ENCODE results near the gene ITGB7.

The ITGB7 gene, protein sequence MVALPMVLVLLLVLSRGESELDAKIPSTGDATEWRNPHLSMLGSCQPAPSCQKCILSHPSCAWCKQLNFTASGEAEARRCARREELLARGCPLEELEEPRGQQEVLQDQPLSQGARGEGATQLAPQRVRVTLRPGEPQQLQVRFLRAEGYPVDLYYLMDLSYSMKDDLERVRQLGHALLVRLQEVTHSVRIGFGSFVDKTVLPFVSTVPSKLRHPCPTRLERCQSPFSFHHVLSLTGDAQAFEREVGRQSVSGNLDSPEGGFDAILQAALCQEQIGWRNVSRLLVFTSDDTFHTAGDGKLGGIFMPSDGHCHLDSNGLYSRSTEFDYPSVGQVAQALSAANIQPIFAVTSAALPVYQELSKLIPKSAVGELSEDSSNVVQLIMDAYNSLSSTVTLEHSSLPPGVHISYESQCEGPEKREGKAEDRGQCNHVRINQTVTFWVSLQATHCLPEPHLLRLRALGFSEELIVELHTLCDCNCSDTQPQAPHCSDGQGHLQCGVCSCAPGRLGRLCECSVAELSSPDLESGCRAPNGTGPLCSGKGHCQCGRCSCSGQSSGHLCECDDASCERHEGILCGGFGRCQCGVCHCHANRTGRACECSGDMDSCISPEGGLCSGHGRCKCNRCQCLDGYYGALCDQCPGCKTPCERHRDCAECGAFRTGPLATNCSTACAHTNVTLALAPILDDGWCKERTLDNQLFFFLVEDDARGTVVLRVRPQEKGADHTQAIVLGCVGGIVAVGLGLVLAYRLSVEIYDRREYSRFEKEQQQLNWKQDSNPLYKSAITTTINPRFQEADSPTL

GRCh38 chr12:53207042-53207441 lies at the start of gene ITGB7:
TSS of gene ITGB7 (minus strand) at chr12:53207251. CDS start at chr12:53200443, 6,808 bp downstream.
- H3K36me3 Mint-ChIP-seq (ENCODE audit: insufficient read depth): peaks cover 33% of the 10 kb centered on the region
- DNase-seq (ENCODE audit: low spot score in 2 of 2): peak in 1 of 2 donors; percentile 44

GRCh38 chr12:53255996-53256395 lies 48.9 kb upstream of the ITGB7 start:
- peaks cover 6% of the 10 kb centered on the region for H3K36me3 Mint-ChIP-seq (ENCODE audit: insufficient read depth)
- no peaks in the 10 kb centered on the region for H3K9me3 Mint-ChIP-seq
- DNase-seq (ENCODE audit: low spot score in 2 of 2) (no peak), ATAC-seq (replicated peaks; ENCODE audit: extremely low read depth, poor library complexity, severe bottlenecking) (no peak)
- no peak overlapping the region for H3K4me3 Mint-ChIP-seq
- H3K27me3 Mint-ChIP-seq: no peaks in the 10 kb centered on the region
- H3K4me1 Mint-ChIP-seq: peaks cover 22% of the 10 kb centered on the region
- peak overlapping the region; percentile 29 for H3K27ac Mint-ChIP-seq (ENCODE audit: low read depth)

More at GRCh38 chr12:53207042-53207441, at the start of gene ITGB7:
- peak within 1 kb of the TSS; percentile 92 for H3K27ac Mint-ChIP-seq (ENCODE audit: low read depth)
- no peaks in the 10 kb centered on the region for H3K27me3 Mint-ChIP-seq
- H3K9me3 Mint-ChIP-seq: no peaks in the 10 kb centered on the region
- H3K4me1 Mint-ChIP-seq: peaks cover 57% of the 10 kb centered on the region
- H3K4me3 Mint-ChIP-seq: peak within 1 kb of the TSS; percentile 78
- ATAC-seq (replicated peaks; ENCODE audit: extremely low read depth, poor library complexity, severe bottlenecking): peak; percentile 81

DNA sequence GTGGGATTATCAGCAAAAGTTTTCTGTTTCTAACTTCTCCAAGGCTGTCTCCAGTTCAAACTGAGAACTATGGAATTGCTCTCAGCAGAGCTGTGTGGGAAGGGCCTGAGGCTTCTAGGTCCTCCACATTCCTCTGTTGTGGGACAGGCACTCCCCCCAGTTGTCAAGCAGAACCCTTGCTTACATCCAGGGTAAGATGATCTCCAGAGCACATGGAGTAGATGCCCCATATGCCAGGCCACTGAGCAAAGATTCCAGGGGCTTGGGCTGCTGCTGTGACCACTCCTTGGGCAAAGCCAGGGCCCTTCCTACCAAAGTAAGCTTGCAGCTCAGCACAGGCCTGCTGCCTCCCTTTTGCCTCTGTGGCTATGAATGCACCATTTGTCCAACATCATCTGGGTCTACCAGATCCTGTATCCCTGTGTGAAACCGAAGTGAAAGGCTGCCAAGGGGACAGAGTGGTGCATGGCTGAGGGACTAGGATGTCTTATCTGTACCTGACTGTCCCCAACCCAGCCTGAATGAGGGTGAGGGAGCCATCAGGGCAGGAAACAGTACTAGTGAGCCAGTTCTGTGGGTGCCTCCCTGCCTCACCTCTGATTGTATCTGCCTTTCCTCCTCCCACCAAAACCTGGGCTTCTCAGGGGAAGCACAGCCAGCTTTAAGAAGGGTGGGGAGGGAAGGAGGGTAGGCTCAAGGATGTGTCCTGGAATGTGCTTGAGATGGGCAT lies 47.9 kb upstream of the ITGB7 start:
- Mint-ChIP-seq H3K27me3 (no peaks in the 10 kb centered on the region), H3K4me1 (peaks cover 24% of the 10 kb centered on the region), H3K4me3 (no peak overlapping the region), H3K36me3 (ENCODE audit: insufficient read depth) (peaks cover 6% of the 10 kb centered on the region), H3K9me3 (no peaks in the 10 kb centered on the region), H3K27ac (ENCODE audit: low read depth) (peak overlapping the region; percentile 29)
- DNase-seq (ENCODE audit: low spot score in 2 of 2): no peak
- no peak for ATAC-seq (replicated peaks; ENCODE audit: extremely low read depth, poor library complexity, severe bottlenecking)

DNA sequence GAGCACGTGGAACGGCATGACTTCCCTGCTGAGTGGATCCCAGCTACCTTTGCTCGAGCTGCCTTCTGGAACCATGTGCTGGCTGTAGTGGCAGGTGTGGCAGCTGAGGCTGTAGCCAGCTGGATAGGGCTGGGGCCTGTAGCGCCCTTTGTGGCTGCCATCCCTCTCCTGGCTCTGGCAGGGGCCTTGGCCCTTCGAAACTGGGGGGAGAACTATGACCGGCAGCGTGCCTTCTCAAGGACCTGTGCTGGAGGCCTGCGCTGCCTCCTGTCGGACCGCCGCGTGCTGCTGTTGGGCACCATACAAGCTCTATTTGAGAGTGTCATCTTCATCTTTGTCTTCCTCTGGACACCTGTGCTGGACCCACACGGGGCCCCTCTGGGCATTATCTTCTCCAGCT lies 46.2 kb upstream of the ITGB7 start:
- Mint-ChIP-seq H3K4me1 (peaks cover 24% of the 10 kb centered on the region), H3K27me3 (no peaks in the 10 kb centered on the region), H3K27ac (ENCODE audit: low read depth) (peak overlapping the region; percentile 87), H3K4me3 (peak overlapping the region; percentile 93), H3K36me3 (ENCODE audit: insufficient read depth) (peaks cover 6% of the 10 kb centered on the region), H3K9me3 (no peaks in the 10 kb centered on the region)
- DNase-seq (ENCODE audit: low spot score in 2 of 2) (no peak), ATAC-seq (replicated peaks; ENCODE audit: extremely low read depth, poor library complexity, severe bottlenecking) (no peak)

DNA sequence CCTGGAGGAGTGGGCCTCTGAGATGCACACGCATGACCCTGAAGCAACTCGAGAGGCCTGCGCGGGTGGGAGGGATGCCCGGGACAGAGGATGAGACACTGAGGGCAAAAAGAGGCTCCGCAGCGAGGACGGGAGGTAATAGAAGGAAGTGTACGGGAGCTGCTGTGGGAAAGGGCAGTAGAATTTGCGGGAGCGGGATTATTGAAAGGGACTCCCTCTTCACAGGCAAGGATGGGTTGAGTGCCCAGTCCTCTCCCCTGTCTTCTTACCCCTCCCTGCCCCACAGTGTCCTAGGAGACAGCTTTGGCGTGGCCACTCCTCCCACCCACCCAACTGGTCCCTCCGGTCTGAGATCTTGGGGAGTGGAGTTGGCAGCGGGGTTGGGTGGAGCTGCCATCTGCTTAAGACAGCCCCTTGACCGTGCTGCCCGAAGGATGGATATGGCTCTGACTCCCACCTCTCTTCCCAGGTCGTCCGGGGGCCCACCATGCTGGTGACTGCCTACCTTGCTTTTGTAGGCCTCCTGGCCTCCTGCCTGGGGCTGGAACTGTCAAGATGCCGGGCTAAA lies 45.4 kb upstream of the ITGB7 start:
- ATAC-seq (replicated peaks; ENCODE audit: extremely low read depth, poor library complexity, severe bottlenecking) (no peak), DNase-seq (ENCODE audit: low spot score in 2 of 2) (no peak)
- H3K36me3 Mint-ChIP-seq (ENCODE audit: insufficient read depth): peaks cover 6% of the 10 kb centered on the region
- no peaks in the 10 kb centered on the region for H3K9me3 Mint-ChIP-seq
- H3K4me1 Mint-ChIP-seq: peaks cover 24% of the 10 kb centered on the region
- H3K27me3 Mint-ChIP-seq: no peaks in the 10 kb centered on the region
- H3K4me3 Mint-ChIP-seq: peak overlapping the region; percentile 93
- peak overlapping the region; percentile 87 for H3K27ac Mint-ChIP-seq (ENCODE audit: low read depth)

GRCh38 chr12:53251477-53252348 lies 44.7 kb upstream of the ITGB7 start:
- Mint-ChIP-seq H3K27ac (ENCODE audit: low read depth) (peak overlapping the region; percentile 87), H3K36me3 (ENCODE audit: insufficient read depth) (peaks cover 7% of the 10 kb centered on the region), H3K27me3 (no peaks in the 10 kb centered on the region), H3K4me1 (peaks cover 24% of the 10 kb centered on the region), H3K9me3 (no peaks in the 10 kb centered on the region), H3K4me3 (peak overlapping the region; percentile 93)
- ATAC-seq (replicated peaks; ENCODE audit: extremely low read depth, poor library complexity, severe bottlenecking) (peak; percentile 87), DNase-seq (ENCODE audit: low spot score in 2 of 2) (peak; percentile 40 to 51)

DNA sequence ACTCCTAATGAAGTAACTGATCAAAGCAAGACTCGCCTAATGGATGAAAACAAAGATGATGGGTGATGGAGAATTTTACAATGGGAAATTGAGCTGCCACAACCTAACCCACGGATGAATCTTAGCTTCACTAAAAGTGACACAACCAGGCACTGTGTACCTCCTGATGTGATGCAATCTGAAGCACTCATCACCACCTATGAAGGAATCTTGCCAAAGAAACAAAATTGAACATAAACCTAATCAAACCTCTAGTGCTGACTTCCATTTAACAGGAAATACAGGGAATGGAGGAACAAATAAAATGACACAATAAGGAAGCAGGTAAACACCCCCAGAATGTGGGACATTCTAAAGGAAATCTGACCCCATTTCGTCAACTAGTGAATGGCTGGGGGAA lies 38.2 kb upstream of the ITGB7 start:
- Mint-ChIP-seq H3K36me3 (ENCODE audit: insufficient read depth) (peaks cover 2% of the 10 kb centered on the region), H3K27ac (ENCODE audit: low read depth) (no peak overlapping the region), H3K4me1 (no peaks in the 10 kb centered on the region), H3K4me3 (no peak overlapping the region), H3K9me3 (no peaks in the 10 kb centered on the region), H3K27me3 (peaks cover 44% of the 10 kb centered on the region)
- no peak for DNase-seq (ENCODE audit: low spot score in 2 of 2)
- no peak for ATAC-seq (replicated peaks; ENCODE audit: extremely low read depth, poor library complexity, severe bottlenecking)

DNA sequence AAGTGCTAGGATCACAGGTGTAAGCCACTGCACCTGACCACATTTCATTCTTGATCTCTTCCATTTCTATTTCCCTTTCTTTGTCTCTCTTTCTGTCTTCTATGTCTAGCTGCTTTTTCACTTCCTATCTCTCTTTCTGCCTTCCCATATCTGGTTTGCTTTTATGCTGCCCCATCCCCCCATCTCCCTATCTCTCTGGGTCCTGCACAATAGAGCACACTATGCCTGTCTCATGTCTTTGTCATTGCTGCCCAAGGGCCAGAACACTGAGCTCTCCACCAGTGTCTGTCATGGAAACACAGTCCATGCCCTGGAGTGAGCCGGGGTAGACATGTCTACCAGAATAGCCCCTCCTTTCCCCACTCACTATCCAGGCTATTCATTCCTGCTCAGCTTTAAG lies 37.3 kb upstream of the ITGB7 start:
- Mint-ChIP-seq H3K9me3 (no peaks in the 10 kb centered on the region), H3K4me3 (no peak overlapping the region), H3K27me3 (peaks cover 44% of the 10 kb centered on the region), H3K4me1 (no peaks in the 10 kb centered on the region), H3K36me3 (ENCODE audit: insufficient read depth) (peaks cover 2% of the 10 kb centered on the region), H3K27ac (ENCODE audit: low read depth) (no peak overlapping the region)
- no peak for DNase-seq (ENCODE audit: low spot score in 2 of 2)
- ATAC-seq (replicated peaks; ENCODE audit: extremely low read depth, poor library complexity, severe bottlenecking): no peak

DNA sequence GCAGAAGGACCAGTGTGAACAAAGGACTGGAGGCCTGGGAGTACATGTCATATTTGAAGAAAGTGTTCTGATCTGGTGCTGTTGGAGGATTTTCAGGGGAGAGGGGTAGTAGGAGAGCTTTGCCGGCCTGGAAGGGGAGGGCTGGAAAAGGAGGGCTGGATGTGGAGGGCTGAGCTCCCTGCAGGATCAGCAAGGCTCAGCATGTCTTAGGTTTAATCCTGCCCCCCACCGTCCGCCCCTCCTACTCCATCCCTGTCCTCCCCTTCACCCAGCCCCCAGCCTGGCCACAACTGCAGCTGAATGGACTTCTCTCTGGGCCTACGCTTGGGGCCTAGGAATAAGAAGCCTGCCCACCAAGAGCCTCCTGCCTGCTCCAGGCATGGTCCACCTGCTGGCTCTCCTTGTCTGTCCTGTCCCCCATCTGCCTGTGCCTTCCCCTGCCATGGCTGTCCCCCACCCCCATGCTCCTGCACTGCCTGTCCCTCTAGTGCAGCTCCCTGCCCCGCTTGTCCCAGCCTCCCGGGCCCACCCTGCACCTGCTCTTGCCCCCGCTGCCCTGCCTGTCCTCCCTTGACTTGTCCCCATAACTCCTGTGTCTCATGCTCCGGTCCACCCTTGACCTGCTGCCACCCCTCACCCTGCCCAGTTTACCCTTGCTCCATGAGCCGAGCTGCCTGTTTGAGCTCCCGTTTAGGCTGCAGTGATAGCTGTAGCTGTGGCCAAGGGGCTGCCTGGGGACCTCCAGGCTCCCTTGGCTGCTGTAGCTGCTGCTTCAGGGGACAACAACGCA lies 34.8 kb upstream of the ITGB7 start:
- Mint-ChIP-seq H3K4me3 (no peak overlapping the region), H3K27ac (ENCODE audit: low read depth) (no peak overlapping the region), H3K27me3 (peaks cover 44% of the 10 kb centered on the region), H3K36me3 (ENCODE audit: insufficient read depth) (peaks cover under 1% of the 10 kb centered on the region), H3K9me3 (no peaks in the 10 kb centered on the region), H3K4me1 (peaks cover 7% of the 10 kb centered on the region)
- DNase-seq (ENCODE audit: low spot score in 2 of 2) (no peak), ATAC-seq (replicated peaks; ENCODE audit: extremely low read depth, poor library complexity, severe bottlenecking) (no peak)

- Mint-ChIP-seq H3K27me3 (peaks cover 33% of the 10 kb centered on the region), H3K4me3 (no peak overlapping the region), H3K9me3 (no peaks in the 10 kb centered on the region), H3K36me3 (ENCODE audit: insufficient read depth) (no peaks in the 10 kb centered on the region), H3K27ac (ENCODE audit: low read depth) (no peak overlapping the region), H3K4me1 (peaks cover 24% of the 10 kb centered on the region)
- ATAC-seq (replicated peaks; ENCODE audit: extremely low read depth, poor library complexity, severe bottlenecking) (no peak), DNase-seq (ENCODE audit: low spot score in 2 of 2) (no peak)
Measured at GRCh38 chr12:53239643-53240258, 32.7 kb upstream of the ITGB7 start.
